Activated CD4-positive, alpha-beta T cell treated with anti-CD3 and anti-CD28 coated beads, Interleukin-2, amount 10 ng/mL, durations not matched to agents 7 days and 5 days (primary cell): Measurements from ENCODE around the gene COL27A1. TPM values are rescaled to one million over a fixed set of nuclear protein-coding genes. Genes with fewer than 3 reads are reported as not detected.

Experiments
- CTCF ChIA-PET: fragments of 350-600 bp; sonication (Branson Sonifier 250); formaldehyde crosslinking; loops from one replicate; lab custom pipeline; 2021; ENCODE audit warnings: antibody characterized with exemption; lab: Charles Lee
- POLR2A ChIA-PET: fragments of 350-600 bp; sonication (Branson Sonifier 250); formaldehyde crosslinking; loops from one replicate; lab custom pipeline; 2021; ENCODE audit warnings: antibody characterized with exemption; lab: Charles Lee
- DNase-seq: peaks from one replicate; pipeline ENCODE4 v3.0.0-alpha.2; 2020
- H3K27ac Mint-ChIP-seq: one replicate; pipeline ENCODE4 v1.8.0; 2021; ENCODE audit warnings: mild to moderate bottlenecking, moderate library complexity, mixed read lengths
- H3K27me3 Mint-ChIP-seq: one replicate; pipeline ENCODE4 v1.8.0; 2021; ENCODE audit warnings: mixed read lengths
- H3K36me3 Mint-ChIP-seq: one replicate; pipeline ENCODE4 v1.8.0; 2021; ENCODE audit warnings: low read depth, mixed read lengths
- H3K4me1 Mint-ChIP-seq: one replicate; pipeline ENCODE4 v1.8.0; 2021; ENCODE audit warnings: mixed read lengths
- H3K4me3 Mint-ChIP-seq: one replicate; pipeline ENCODE4 v1.8.0; 2021; ENCODE audit warnings: mild to moderate bottlenecking, moderate library complexity, mixed read lengths
- H3K9me3 Mint-ChIP-seq: one replicate; pipeline ENCODE4 v1.8.0; 2021; ENCODE audit warnings: mixed read lengths
- total RNA-seq, 2 experiments: library from RNA; stranded (reverse); gene quantifications; one replicate each; pipeline ENCODE4 v1.2.3, GENCODE V29; 2021

The COL27A1 gene
- total RNA-seq, 2 experiments from 2014 or later: 0.15 to 0.22 TPM

- POLR2A ChIA-PET: no interaction called here
- H3K4me1 Mint-ChIP-seq: no peaks in the 10 kb centered on the region
- no peaks in the 10 kb centered on the region for H3K36me3 Mint-ChIP-seq
- CTCF ChIA-PET: interaction anchor here (0.8 kb wide), 1 partner anchor 8 kb away, joined by 3 read pairs; no protein-coding TSS in a partner anchor
- H3K27ac Mint-ChIP-seq: no peak overlapping the region
- no peaks in the 10 kb centered on the region for H3K9me3 Mint-ChIP-seq
- no peak for DNase-seq
- H3K4me3 Mint-ChIP-seq: no peak overlapping the region
- peaks cover 8% of the 10 kb centered on the region for H3K27me3 Mint-ChIP-seq
Measured at GRCh38 chr9:114117996-114118830, 37.1 kb upstream of the COL27A1 start.

GRCh38 chr9:114119242-114120191, 35.8 kb upstream of the COL27A1 start:
- no peak overlapping the region for H3K27ac Mint-ChIP-seq
- POLR2A ChIA-PET: no interaction called here
- no peaks in the 10 kb centered on the region for H3K36me3 Mint-ChIP-seq
- H3K9me3 Mint-ChIP-seq: no peaks in the 10 kb centered on the region
- no peak overlapping the region for H3K4me3 Mint-ChIP-seq
- peaks cover 6% of the 10 kb centered on the region for H3K27me3 Mint-ChIP-seq
- H3K4me1 Mint-ChIP-seq: no peaks in the 10 kb centered on the region
- no peak for DNase-seq
- CTCF ChIA-PET: no interaction called here

GRCh38 chr9:114120192-114121014, 34.9 kb upstream of the COL27A1 start:
- DNase-seq: no peak
- Mint-ChIP-seq H3K4me1 (no peaks in the 10 kb centered on the region), H3K27ac (no peak overlapping the region), H3K27me3 (peaks cover 6% of the 10 kb centered on the region), H3K9me3 (no peaks in the 10 kb centered on the region), H3K36me3 (no peaks in the 10 kb centered on the region), H3K4me3 (no peak overlapping the region)
- ChIA-PET CTCF (no interaction called here), POLR2A (no interaction called here)

- Mint-ChIP-seq H3K4me1 (no peaks in the 10 kb centered on the region), H3K9me3 (no peaks in the 10 kb centered on the region), H3K4me3 (no peak overlapping the region), H3K27ac (no peak overlapping the region), H3K36me3 (no peaks in the 10 kb centered on the region), H3K27me3 (peaks cover 5% of the 10 kb centered on the region)
- POLR2A ChIA-PET: no interaction called here
- CTCF ChIA-PET: interaction anchor here (1.0 kb wide), 1 partner anchor 9 kb away, joined by 3 read pairs; no protein-coding TSS in a partner anchor
- no peak for DNase-seq
Measured at GRCh38 chr9:114121227-114122135, 33.9 kb upstream of the COL27A1 start.

- CTCF ChIA-PET: interaction anchor here (1.0 kb wide), 1 partner anchor 10 kb away, joined by 3 read pairs; no protein-coding TSS in a partner anchor
- H3K4me1 Mint-ChIP-seq: no peaks in the 10 kb centered on the region
- no peak overlapping the region for H3K27ac Mint-ChIP-seq
- H3K36me3 Mint-ChIP-seq: no peaks in the 10 kb centered on the region
- no peak overlapping the region for H3K4me3 Mint-ChIP-seq
- H3K27me3 Mint-ChIP-seq: peaks cover 1% of the 10 kb centered on the region
- DNase-seq: no peak
- peaks cover 3% of the 10 kb centered on the region for H3K9me3 Mint-ChIP-seq
- POLR2A ChIA-PET: no interaction called here
Measured at GRCh38 chr9:114122136-114123027, 33.0 kb upstream of the COL27A1 start.

GRCh38 chr9:114123031-114123977, 32.0 kb upstream of the COL27A1 start:
- Mint-ChIP-seq H3K4me1 (no peaks in the 10 kb centered on the region), H3K27me3 (no peaks in the 10 kb centered on the region), H3K27ac (no peak overlapping the region), H3K36me3 (no peaks in the 10 kb centered on the region), H3K9me3 (peaks cover 4% of the 10 kb centered on the region), H3K4me3 (no peak overlapping the region)
- CTCF ChIA-PET: interaction anchor here (0.9 kb wide), 1 partner anchor 45 kb away, joined by 3 read pairs; the partner anchor contains the start of gene AMBP
- DNase-seq: no peak
- POLR2A ChIA-PET: no interaction called here

GRCh38 chr9:114124138-114124537, 31.2 kb upstream of the COL27A1 start:
- H3K27me3 Mint-ChIP-seq: no peaks in the 10 kb centered on the region
- peaks cover 4% of the 10 kb centered on the region for H3K9me3 Mint-ChIP-seq
- DNase-seq: no peak
- ChIA-PET POLR2A (no interaction called here), CTCF (no interaction called here)
- H3K36me3 Mint-ChIP-seq: no peaks in the 10 kb centered on the region
- H3K4me1 Mint-ChIP-seq: no peaks in the 10 kb centered on the region
- no peak overlapping the region for H3K27ac Mint-ChIP-seq
- no peak overlapping the region for H3K4me3 Mint-ChIP-seq

GRCh38 chr9:114124666-114125475, 30.5 kb upstream of the COL27A1 start:
- DNase-seq: no peak
- Mint-ChIP-seq H3K27me3 (no peaks in the 10 kb centered on the region), H3K36me3 (no peaks in the 10 kb centered on the region), H3K4me1 (no peaks in the 10 kb centered on the region), H3K4me3 (no peak overlapping the region), H3K9me3 (peaks cover 4% of the 10 kb centered on the region), H3K27ac (no peak overlapping the region)
- ChIA-PET CTCF (interaction anchor here (1.4 kb wide), 1 partner anchor 16 kb away, joined by 4 read pairs; no protein-coding TSS in a partner anchor), POLR2A (no interaction called here)

- ChIA-PET CTCF (interaction anchor here (1.4 kb wide), 1 partner anchor 16 kb away, joined by 4 read pairs; no protein-coding TSS in a partner anchor), POLR2A (no interaction called here)
- Mint-ChIP-seq H3K27ac (no peak overlapping the region), H3K4me1 (no peaks in the 10 kb centered on the region), H3K4me3 (no peak overlapping the region), H3K9me3 (peaks cover 4% of the 10 kb centered on the region), H3K36me3 (no peaks in the 10 kb centered on the region), H3K27me3 (no peaks in the 10 kb centered on the region)
- no peak for DNase-seq
Measured at GRCh38 chr9:114125476-114126013, 29.8 kb upstream of the COL27A1 start.
